Nephron progenitor cell (in vitro differentiated cells): ENCODE results near the gene PPM1D.
A peak's percentile ranks its signal among the peaks of the same experiment; 100 is the strongest.
"Not testable (repeated sequence)": the region's sequence is repeated elsewhere in the genome, so short reads cannot be mapped to it uniquely, and the experiment has no call there.

ENCODE experiments used
- DNase-seq: peaks from one replicate; pipeline ENCODE4 v3.0.0; 2021
- H3K27ac Mint-ChIP-seq: 2 replicates; pipeline ENCODE4 v1.8.0; 2021; ENCODE audit warnings: mild to moderate bottlenecking, moderate library complexity, mixed read lengths
- H3K27me3 Mint-ChIP-seq: 2 replicates; pipeline ENCODE4 v1.8.0; 2021; ENCODE audit warnings: mild to moderate bottlenecking, low read depth, mixed read lengths; ENCODE audit not compliant: poor library complexity
- H3K36me3 Mint-ChIP-seq: 2 replicates; pipeline ENCODE4 v1.8.0; 2021; ENCODE audit warnings: low read depth, mixed read lengths
- H3K4me1 Mint-ChIP-seq: 2 replicates; pipeline ENCODE4 v1.8.0; 2021; ENCODE audit warnings: mixed read lengths
- H3K4me3 Mint-ChIP-seq: 2 replicates; pipeline ENCODE4 v1.8.0; 2021; ENCODE audit warnings: mild to moderate bottlenecking, moderate library complexity, mixed read lengths
- H3K9me3 Mint-ChIP-seq: 2 replicates; pipeline ENCODE4 v1.8.0; 2021; ENCODE audit warnings: mild to moderate bottlenecking, moderate library complexity, mixed read lengths
- TF ChIP-seq, protein P1 (sequence below): fragments of 200-600 bp; sonication (generic); IDR thresholded peaks from 2 replicates; pipeline ENCODE4 v1.5.0; 2021; ENCODE audit warnings: antibody characterized with exemption

PPM1D gene

DNA sequence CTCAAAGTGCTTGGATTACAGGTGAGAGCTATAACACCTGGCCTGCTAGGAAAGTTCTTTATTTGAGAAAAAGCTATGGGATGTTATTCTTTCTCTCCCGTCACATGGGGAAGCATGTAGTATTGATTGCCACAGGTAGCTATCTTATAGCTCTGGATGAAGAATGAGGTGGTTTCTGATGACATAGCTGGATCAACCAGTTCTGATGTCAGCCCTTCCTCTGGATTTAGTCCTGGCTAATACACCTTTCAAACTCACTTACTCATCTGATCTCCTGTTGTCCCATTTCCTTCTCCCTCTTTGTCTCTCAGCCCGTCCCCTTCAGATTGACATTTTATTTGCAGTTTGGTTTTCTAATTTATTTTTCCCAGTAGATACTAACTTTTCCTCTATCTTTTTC, 14.1 kb upstream of the PPM1D start:
- TF ChIP-seq, protein P1, sequence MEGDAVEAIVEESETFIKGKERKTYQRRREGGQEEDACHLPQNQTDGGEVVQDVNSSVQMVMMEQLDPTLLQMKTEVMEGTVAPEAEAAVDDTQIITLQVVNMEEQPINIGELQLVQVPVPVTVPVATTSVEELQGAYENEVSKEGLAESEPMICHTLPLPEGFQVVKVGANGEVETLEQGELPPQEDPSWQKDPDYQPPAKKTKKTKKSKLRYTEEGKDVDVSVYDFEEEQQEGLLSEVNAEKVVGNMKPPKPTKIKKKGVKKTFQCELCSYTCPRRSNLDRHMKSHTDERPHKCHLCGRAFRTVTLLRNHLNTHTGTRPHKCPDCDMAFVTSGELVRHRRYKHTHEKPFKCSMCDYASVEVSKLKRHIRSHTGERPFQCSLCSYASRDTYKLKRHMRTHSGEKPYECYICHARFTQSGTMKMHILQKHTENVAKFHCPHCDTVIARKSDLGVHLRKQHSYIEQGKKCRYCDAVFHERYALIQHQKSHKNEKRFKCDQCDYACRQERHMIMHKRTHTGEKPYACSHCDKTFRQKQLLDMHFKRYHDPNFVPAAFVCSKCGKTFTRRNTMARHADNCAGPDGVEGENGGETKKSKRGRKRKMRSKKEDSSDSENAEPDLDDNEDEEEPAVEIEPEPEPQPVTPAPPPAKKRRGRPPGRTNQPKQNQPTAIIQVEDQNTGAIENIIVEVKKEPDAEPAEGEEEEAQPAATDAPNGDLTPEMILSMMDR, result no peak
- Mint-ChIP-seq H3K27ac (no peak overlapping the region), H3K9me3 (no peaks in the 10 kb centered on the region), H3K4me1 (no peaks in the 10 kb centered on the region), H3K36me3 (no peaks in the 10 kb centered on the region), H3K27me3 (peaks cover 26% of the 10 kb centered on the region), H3K4me3 (no peak overlapping the region)
- no peak for DNase-seq

DNA sequence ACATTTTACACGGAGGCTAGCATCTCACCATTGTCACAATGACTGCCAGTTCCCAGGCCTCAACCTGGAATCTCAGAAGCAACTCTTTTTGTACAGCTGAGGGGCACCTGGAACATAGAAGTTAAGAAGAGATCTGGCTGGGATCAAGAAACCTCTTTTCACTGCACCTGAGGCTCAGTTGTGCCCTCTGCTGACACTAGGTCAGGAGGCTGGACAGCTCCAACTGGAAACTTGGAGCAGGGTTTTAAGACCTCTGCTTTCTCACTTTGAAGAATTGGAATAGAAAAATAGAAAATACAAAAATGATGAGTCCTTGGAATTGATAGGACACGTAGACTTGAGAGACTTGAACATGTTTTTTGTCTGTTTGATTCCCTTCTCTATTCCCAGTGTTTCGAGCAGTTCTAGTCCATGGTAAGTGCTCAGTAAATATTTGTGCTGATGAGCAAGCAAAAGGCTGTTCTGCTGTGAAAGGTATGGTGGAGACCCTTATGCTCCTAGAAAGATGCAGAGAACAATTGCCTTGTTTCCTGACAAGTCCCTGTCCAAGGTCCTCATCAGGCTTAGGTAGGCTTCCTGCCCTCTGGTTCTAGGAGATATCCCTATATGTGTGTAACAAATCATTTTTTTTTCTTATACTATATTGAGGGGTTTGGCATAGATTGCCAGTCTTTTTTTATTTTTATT, 13.6 kb upstream of the PPM1D start:
- H3K27ac Mint-ChIP-seq, result no peak overlapping the region
- DNase-seq, result peak; percentile 5
- H3K4me3 Mint-ChIP-seq, result no peak overlapping the region

DNA sequence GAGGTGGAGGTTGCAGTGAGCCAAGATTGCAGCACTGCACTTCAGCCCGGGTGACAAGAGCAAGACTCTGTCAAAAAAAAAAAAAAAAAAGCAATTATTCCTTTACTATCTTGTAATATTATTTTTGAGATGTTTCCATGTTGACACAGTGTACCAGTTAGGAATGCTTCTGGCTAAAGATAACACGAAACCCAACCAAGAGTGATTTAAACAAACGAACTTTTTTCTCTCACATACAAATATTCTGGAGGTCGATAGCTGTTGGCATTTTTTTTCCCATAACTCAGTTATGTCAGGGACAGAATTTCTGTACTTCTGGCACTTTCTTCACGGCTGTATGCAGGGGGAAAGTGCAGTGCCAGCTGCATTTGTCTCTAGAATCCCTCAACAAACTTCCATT, 9.9 kb upstream of the PPM1D start:
- H3K9me3 Mint-ChIP-seq, result no peaks in the 10 kb centered on the region
- no peak overlapping the region for H3K4me3 Mint-ChIP-seq
- no peak overlapping the region for H3K27ac Mint-ChIP-seq
- TF ChIP-seq, protein P1, result no peak
- no peak for DNase-seq
- H3K36me3 Mint-ChIP-seq, result no peaks in the 10 kb centered on the region
- H3K27me3 Mint-ChIP-seq, result peaks cover 30% of the 10 kb centered on the region
- H3K4me1 Mint-ChIP-seq, result no peaks in the 10 kb centered on the region

More for the DNA sequence above, 13.6 kb upstream of the PPM1D start:
- Mint-ChIP-seq H3K4me1 (no peaks in the 10 kb centered on the region), H3K9me3 (no peaks in the 10 kb centered on the region), H3K27me3 (peaks cover 30% of the 10 kb centered on the region), H3K36me3 (no peaks in the 10 kb centered on the region)
- TF ChIP-seq, protein P1, result peak; percentile 22

DNA sequence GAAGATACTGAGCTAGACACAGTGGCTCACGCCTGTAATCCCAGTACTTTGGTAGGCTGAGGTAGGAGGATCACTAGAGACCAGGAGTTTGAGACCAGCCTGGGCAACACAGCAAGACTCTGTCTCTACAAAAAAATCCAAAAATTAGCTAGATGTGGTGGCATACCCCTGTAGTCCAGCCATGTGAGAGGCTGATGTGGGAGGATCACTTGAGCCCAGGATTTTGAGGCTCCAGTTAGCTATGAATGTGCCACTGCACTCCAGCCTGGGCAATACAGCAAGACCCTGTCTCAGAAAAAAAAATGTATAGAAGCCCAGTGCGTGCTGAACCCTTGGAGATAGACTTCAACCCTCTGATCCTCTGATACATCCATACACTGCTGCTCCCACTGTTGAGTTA, 7.2 kb upstream of the PPM1D start:
- Mint-ChIP-seq H3K4me3 (no peak overlapping the region), H3K9me3 (no peaks in the 10 kb centered on the region), H3K27ac (no peak overlapping the region), H3K36me3 (no peaks in the 10 kb centered on the region), H3K27me3 (peaks cover 29% of the 10 kb centered on the region), H3K4me1 (peaks cover 6% of the 10 kb centered on the region)
- DNase-seq, result no peak
- TF ChIP-seq, protein P1, result no peak

DNA sequence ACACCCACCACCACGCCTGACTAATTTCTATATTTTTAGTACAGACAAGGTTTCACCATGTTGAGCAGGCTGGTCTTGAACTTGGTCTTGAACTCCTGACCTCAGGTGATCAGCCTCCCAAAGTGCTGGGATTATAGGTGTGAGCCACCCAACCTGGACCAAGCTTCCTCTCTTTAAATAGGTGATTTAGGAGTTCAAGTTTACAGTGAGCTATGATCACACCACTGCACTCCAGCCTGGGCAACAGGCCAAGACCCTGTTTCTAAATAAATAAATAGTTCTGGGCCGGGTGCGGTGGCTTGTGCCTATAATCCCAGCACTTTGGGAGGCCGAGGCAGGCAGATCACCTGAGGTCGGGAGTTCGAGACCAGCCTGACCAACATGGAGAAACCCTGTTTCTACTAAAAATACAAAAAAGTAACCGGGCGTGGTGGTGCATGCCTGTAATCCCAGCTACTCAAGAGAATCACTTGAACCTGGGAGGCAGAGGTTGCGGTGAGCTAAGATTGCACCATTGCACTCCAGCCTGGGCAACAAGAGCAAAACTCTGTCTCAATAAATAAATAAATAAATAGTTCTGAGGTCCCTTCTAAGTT, 6.5 kb upstream of the PPM1D start:
- not testable (repeated sequence) for DNase-seq, H3K4me3 Mint-ChIP-seq, H3K9me3 Mint-ChIP-seq, H3K36me3 Mint-ChIP-seq, H3K27ac Mint-ChIP-seq
- Mint-ChIP-seq H3K27me3 (peaks cover 23% of the 10 kb centered on the region), H3K4me1 (peaks cover 14% of the 10 kb centered on the region)

DNA sequence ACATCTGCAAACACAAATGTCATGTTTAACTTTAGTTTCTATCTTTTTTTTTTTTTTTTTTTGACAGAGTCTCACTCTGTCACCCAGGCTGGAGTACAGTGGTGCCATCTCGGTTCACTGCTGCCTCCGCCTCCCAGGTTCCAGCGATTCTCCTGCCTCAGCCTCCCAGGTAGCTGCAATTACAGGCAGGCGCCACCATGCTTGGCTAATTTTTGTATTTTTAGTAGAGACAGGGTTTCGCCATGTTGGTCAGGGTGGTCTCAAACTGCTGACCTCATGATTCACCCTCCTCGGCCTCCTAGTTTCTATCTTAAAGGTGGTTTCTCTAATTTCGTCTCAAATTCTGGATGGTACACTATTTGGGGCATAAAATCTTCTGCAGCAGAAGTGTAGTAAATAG, 5.8 kb upstream of the PPM1D start:
- H3K27me3 Mint-ChIP-seq, result peaks cover 20% of the 10 kb centered on the region
- H3K4me1 Mint-ChIP-seq, result peaks cover 19% of the 10 kb centered on the region
- not testable (repeated sequence) for H3K4me3 Mint-ChIP-seq, H3K27ac Mint-ChIP-seq, H3K36me3 Mint-ChIP-seq, DNase-seq, H3K9me3 Mint-ChIP-seq

DNA sequence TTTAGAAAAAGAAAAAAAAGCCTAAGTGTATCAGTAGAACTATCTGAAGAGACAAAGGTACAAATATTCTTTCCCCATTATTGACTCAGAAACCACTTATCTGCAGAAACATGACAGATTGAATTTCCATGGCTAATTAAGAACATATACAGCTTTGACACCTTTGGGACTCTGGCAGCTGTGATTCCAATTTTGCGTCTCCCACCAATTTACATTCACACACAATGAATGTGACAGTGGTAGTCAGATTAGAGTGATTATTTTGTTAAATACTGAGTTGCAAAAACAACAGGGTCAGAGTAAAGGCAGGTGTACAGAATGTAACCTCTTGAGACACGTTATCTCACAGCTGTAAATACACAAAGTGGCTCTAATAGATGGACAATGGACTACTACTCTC, 5.3 kb upstream of the PPM1D start:
- no peaks in the 10 kb centered on the region for H3K36me3 Mint-ChIP-seq
- H3K4me1 Mint-ChIP-seq, result peaks cover 25% of the 10 kb centered on the region
- TF ChIP-seq, protein P1, result no peak

More for the DNA sequence above, 5.3 kb upstream of the PPM1D start:
- no peak overlapping the region for H3K27ac Mint-ChIP-seq
- no peaks in the 10 kb centered on the region for H3K9me3 Mint-ChIP-seq
- no peak overlapping the region for H3K4me3 Mint-ChIP-seq
- no peak for DNase-seq
- H3K27me3 Mint-ChIP-seq, result peaks cover 20% of the 10 kb centered on the region
